ENCODE data around the gene ATP11B.

Gene ATP11B

GRCh38 chr3:182855076-182855475, 61.8 kb downstream of the ATP11B start:
- ChIA-PET POLR2A (no interaction called here), CTCF (no interaction called here)
- H3K4me1 ChIP-seq (ENCODE audit: control insufficient read depth, insufficient read depth, low read length) = no peaks in the 10 kb centered on the region
- H3K36me3 ChIP-seq (ENCODE audit: control insufficient read depth in 2 of 2, insufficient read depth in 1 of 2, low read length in 2 of 2) = peaks cover 3 to 23% of the 10 kb centered on the region in 2 experiments; a peak in 2 of 3 replicates
- no peaks in the 10 kb centered on the region for H3K9me3 ChIP-seq (ENCODE audit: control insufficient read depth, insufficient read depth, low read depth, low read length)
- H3K27ac ChIP-seq (ENCODE audit: extremely low read depth, low read depth, low read length) = no peak overlapping the region
- no peak for TF ChIP-seq TSHZ1 (tag by site-specific recombination; IDR thresholded peaks at IDR 0.05; ENCODE audit: borderline replicate concordance)
- no peak for TF ChIP-seq ZNF510 (tag by site-specific recombination; IDR thresholded peaks at IDR 0.05; ENCODE audit: insufficient replicate concordance)
- TF ChIP-seq ZNF664 (tag by site-specific recombination; IDR thresholded peaks at IDR 0.05) = no peak
- no peak overlapping the region for H3K4me3 ChIP-seq (ENCODE audit: low read depth, low read length)

GRCh38 chr3:182861348-182861747, 68.0 kb downstream of the ATP11B start:
- H3K4me1 ChIP-seq (ENCODE audit: control insufficient read depth, insufficient read depth, low read length) = no peaks in the 10 kb centered on the region
- CTCF ChIA-PET = no interaction called here
- TF ChIP-seq PRDM6 (tag by site-specific recombination; IDR thresholded peaks at IDR 0.05) = no peak
- no peak for TF ChIP-seq ZNF510 (tag by site-specific recombination; IDR thresholded peaks at IDR 0.05; ENCODE audit: insufficient replicate concordance)
- no peak for TF ChIP-seq ZNF266 (tag by site-specific recombination; IDR thresholded peaks at IDR 0.05; ENCODE audit: low read depth)
- no peak for TF ChIP-seq SETDB1 (IDR thresholded peaks at IDR 0.05; ENCODE audit: insufficient read length, low read length)
- no peak for TF ChIP-seq ZNF488 (tag by site-specific recombination; IDR thresholded peaks at IDR 0.05)
- no peak for TF ChIP-seq WT1 (tag by site-specific recombination; IDR thresholded peaks at IDR 0.05)
- no peak for TF ChIP-seq ZNF544 (tag by site-specific recombination; IDR thresholded peaks at IDR 0.05)
- no peak for TF ChIP-seq ZNF26 (tag by site-specific recombination; IDR thresholded peaks at IDR 0.05)
- no peak for TF ChIP-seq ZNF610 (tag by site-specific recombination; IDR thresholded peaks at IDR 0.05; ENCODE audit: borderline replicate concordance)
- no peak for TF ChIP-seq ZFP69B (tag by site-specific recombination; IDR thresholded peaks at IDR 0.05)
- TF ChIP-seq ZNF621 (tag by site-specific recombination; IDR thresholded peaks at IDR 0.05) = no peak
- TF ChIP-seq ZNF280C (tag by site-specific recombination; IDR thresholded peaks at IDR 0.05) = no peak
- no peak for TF ChIP-seq ZNF548 (tag by site-specific recombination; IDR thresholded peaks at IDR 0.05)
- TF ChIP-seq ZNF530 (tag by site-specific recombination; IDR thresholded peaks at IDR 0.05; ENCODE audit: low read depth) = no peak
- peaks cover 1 to 30% of the 10 kb centered on the region in 2 experiments for H3K36me3 ChIP-seq (ENCODE audit: control insufficient read depth in 2 of 2, insufficient read depth in 1 of 2, low read length in 2 of 2)
- no peak overlapping the region for H3K27ac ChIP-seq (ENCODE audit: extremely low read depth, low read depth, low read length)
- POLR2A ChIA-PET = no interaction called here
- no peak overlapping the region for H3K4me3 ChIP-seq (ENCODE audit: low read depth, low read length)
- H3K9me3 ChIP-seq (ENCODE audit: control insufficient read depth, insufficient read depth, low read depth, low read length) = no peaks in the 10 kb centered on the region

Data from HEK293 (cell line).